NCI-H2227 (cell line): ENCODE data around the gene FLNC.
A peak's percentile ranks its signal among the peaks of the same experiment; 100 is the strongest.

Source experiments
- DNase-seq: peaks from one replicate; lab custom pipeline; 2025; ENCODE audit not compliant: unreplicated experiment; lab: John Stamatoyannopoulos, UW

The FLNC gene

GRCh38 chr7:128831178-128831993 lies 1.2 kb downstream of the FLNC start:
- peak; percentile 24 for DNase-seq

DNA sequence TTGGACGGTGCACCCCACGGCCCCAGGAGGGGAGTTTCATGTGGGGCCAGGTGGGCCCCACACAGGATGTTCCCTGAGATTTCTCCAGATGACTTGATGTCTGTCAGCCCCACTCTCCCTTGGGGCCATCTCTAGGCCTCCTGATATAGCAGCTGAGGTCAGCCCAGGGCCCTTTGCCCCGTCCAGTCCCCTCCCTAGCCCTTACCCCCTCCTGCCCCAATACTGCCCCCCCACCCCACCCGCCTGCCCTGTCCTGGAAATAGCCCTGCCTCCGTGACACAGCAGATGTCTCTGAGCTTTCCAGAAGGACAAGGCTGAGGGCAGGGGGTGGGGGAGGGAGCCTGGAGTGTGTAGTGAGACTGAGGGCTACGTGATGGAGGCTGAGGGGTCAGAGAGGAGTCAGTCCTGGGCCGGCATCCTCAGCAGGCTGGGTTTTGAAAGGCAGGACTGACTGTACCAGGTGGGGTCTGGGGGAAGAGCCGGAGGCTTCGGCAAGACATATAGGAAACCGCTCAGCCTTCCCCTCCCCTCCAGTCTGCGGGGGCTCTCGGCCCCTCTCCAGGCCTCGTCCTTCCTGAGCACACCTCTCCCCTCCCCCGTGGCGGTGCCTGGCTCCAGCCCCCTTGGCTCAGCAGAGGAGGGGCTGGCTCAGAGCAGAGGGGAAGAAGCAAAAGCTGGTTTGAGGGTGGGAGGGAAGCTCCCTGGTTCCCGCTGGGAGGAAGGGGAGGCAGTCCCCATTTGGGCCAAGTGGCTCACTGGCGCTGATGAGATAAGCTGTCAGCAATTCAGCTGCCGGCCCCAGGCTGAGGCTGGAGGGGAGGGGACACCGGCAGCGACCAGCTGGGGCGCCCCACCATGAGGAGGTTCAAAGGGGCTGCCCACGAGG lies 2.0 kb downstream of the FLNC start:
- peak; percentile 82 for DNase-seq

- DNase-seq, result no peak
These were observed 2.6 kb downstream of the FLNC start for GRCh38 chr7:128832880-128833147.

DNA sequence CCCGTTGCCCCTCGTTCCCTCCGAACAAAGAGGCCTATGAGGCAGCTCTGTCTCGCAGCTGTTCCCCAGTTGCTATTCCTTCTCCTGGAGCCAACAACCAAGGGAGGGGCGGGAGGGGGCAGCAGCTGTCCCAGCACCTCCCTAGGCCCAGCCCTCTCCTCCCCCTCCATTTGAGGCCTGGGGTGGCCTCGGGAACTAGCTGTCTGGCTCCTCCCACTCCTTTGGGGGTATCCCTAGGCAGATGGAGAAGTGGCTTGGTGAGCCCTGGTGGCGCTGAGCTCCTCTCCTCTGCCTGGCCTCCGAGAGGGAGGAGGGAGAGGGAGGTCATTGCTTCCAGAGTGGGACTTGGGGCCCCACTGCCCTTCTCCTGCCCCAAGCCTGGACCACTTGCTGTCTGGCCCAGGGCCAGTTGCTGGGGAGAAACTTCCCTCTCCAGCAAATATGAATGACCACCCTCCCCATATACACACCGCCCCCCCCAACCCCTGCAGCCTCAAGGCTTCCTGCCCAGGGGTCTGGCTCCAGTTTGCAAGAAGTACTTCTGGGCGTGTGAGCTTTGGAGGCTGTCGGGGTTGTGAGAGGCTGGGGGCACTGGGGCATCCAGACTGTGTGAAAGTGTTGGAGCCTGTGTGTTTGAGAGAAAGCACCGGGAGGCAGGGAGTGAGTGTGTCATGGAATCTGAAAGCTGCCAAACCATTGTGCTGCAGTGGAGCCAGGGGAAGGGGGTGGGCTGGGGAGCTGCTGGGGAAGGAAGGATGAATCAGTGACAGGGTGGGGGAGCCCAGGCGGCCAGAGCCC lies 3.1 kb downstream of the FLNC start:
- DNase-seq, result peak; percentile 48

GRCh38 chr7:128833946-128834325 lies 3.7 kb downstream of the FLNC start:
- DNase-seq, result no peak

- no peak for DNase-seq
These were observed 5.1 kb downstream of the FLNC start for GRCh38 chr7:128835231-128835751.

DNA sequence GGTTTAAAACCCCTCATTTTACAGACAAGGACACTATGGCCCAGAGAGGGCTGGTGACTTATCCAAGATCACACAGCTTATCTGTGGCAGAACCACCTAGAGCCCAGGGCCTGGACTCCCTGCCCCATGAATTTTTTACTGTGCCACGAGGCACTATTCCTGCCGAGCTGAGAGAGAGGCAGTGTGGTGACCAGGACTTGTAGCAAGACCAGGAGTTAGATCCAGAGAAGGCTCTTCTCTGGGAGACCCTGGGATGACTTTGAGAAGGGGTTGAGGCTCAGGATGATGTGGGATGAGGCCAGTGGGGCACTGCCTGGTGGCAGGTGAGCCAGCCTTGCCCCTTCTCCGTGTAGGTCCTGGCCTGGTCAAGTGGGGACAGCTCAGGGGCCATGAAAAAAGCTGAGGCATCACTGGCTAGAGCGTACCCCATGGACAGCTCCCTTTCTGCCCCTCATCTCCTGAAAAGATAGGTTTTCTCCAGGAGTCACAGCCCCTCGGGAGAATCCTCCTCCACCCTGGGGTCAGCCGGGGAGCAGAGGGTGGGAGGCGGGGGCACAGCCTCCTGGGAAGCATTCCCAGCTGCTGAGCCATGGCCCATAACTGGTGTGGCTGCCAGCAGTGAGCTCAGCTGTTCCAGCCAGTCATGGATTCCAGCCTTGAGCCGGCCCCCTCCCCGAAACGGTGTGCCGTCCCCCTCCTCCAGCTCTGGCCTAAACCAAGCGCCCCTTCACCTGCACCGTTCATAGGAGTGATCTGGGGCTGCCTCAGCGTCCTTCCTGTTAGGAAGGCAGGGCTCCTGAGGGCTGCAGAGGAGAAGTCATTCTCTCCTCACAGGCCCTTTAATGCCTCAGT lies 5.8 kb downstream of the FLNC start:
- no peak for DNase-seq

GRCh38 chr7:128836729-128837348 lies 6.6 kb downstream of the FLNC start:
- no peak for DNase-seq

- no peak for DNase-seq
These were observed 7.3 kb downstream of the FLNC start for GRCh38 chr7:128837521-128837921.

- no peak for DNase-seq
These were observed 8.0 kb downstream of the FLNC start for GRCh38 chr7:128838109-128838779.

DNA sequence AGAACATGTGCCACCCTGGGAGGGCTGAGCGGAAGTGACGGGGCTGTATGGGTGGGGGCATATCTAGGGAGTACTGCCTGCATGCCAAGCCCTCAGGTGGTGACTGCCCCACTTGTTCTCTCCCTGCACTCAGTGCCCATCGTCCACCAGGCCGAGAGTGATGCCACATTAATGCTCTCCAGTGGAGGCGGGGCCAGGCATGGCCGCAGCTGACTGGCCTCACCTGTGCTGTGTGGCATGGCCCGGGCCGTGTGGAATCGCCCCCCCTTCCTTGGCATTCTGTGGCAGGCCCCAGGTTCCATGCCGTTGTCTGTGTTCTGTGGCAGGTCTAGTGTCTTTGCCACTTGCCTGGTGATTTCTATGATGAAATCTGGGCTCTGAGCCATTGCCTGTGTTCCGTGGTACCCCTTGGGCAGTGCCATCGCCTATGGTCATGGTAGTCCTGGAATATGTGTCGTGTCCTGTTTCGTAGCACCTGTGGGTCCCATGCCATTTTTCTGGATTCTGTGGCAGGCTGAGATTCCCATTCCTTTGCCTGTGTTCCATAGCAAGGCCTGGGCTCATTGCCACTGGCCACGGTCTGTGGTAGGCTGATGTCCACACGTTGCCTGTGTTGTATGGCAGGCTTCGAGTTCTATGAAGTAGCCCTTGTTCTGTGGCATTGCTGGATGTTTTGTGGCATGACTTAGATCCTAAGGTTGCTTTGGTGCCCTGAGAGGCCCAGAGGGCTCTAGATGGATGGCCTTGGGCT lies 8.9 kb downstream of the FLNC start:
- no peak for DNase-seq

- no peak for DNase-seq
These were observed 9.6 kb downstream of the FLNC start for GRCh38 chr7:128839751-128840177.

DNA sequence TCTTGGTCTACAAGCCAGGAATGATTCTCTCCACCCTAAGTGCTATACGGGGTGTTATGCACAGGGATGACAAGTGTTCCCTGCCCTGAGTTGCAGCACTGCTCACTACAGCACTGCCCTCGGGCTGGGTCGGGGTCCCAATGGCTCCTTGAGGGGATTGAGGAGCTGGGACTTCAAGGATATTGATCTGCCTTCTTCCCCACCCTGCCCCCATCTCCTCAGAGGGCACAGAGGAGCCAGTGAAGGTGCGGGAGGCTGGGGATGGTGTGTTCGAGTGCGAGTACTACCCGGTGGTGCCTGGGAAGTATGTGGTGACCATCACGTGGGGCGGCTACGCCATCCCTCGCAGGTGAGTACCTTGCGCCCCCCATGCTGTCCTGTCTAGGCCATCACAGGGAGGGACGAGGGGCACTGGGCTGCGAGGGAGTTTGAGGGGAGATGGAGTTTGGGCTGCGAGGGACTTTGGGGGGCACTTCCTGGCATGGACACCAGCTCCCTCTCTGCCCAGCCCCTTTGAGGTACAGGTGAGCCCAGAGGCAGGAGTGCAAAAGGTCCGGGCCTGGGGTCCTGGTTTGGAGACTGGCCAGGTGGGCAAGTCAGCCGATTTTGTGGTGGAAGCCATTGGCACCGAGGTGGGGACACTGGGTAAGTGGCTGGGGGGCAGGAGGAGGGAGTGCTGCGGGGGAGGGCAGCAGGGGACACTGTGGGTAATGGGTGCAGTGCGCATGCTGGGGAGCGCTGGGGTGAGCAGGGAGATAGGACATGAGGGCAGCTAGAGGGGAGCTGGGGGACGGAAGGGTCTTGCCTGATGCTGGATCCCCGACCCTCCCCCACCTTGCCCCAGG lies 10.3 kb downstream of the FLNC start:
- no peak for DNase-seq

DNA sequence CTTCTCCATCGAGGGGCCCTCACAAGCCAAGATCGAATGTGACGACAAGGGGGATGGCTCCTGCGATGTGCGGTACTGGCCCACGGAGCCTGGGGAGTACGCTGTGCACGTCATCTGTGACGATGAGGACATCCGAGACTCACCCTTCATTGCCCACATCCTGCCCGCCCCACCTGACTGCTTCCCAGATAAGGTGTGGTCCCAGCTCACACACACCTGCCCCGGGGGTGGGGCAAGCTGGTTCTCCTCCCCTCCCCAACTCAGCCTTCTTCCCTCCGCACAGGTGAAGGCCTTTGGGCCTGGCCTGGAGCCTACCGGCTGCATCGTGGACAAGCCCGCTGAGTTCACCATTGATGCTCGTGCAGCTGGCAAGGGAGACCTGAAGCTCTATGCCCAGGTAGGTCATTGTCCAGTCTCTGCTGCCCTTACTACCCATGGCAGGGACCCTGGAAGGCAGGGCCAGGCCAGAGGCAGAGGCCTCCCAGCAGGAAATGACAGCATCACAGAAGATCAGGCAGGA lies 11.0 kb downstream of the FLNC start:
- no peak for DNase-seq

- no peak for DNase-seq
These were observed 11.9 kb downstream of the FLNC start for GRCh38 chr7:128841921-128842673.

- DNase-seq, result no peak
These were observed 12.8 kb downstream of the FLNC start for GRCh38 chr7:128842674-128843641.
